Endothelial cell of umbilical vein (primary cell): Measurements from ENCODE around the gene MTCL1. TPM values are rescaled to one million over a fixed set of nuclear protein-coding genes. Genes with fewer than 3 reads are reported as not detected.

Source experiments
- BruUV-seq: library from RNA; stranded (reverse); fragments of 400-500 nt; replicated peaks from 2 replicates; lab custom pipeline; 2021; lab: Mats Ljungman, UMichigan
- CTCF ChIA-PET: fragments of 300-600, 350-600 bp; sonication (Branson Sonifier 250); formaldehyde crosslinking; loops from one replicate; lab custom pipeline; 2021; ENCODE audit warnings: antibody characterized with exemption, inconsistent platforms; lab: Charles Lee
- POLR2A ChIA-PET: fragments of 300-600, 350-600 bp; sonication (Branson Sonifier 250); formaldehyde crosslinking; loops from one replicate; lab custom pipeline; 2021; ENCODE audit warnings: antibody characterized with exemption, inconsistent platforms; lab: Charles Lee
- DNase-seq: peaks from one replicate; pipeline ENCODE4 v3.0.0-alpha.2; 2011; ENCODE audit warnings: low read depth, low spot score
- FAIRE-seq: peaks from 2 replicates; lab custom pipeline; 2011; peaks lifted over from hg19 to GRCh38; lab: Jason Lieb, UNC
- H2AFZ ChIP-seq: 2 replicates; pipeline ENCODE4 v1.6.0; 2012; ENCODE audit warnings: low read depth, low read length, control low read depth, inconsistent platforms
- H3K27ac ChIP-seq: 2 replicates; pipeline ENCODE4 v1.5.1; 2011; ENCODE audit warnings: low read depth, mild to moderate bottlenecking, control low read depth, low read length, moderate library complexity; ENCODE audit not compliant: insufficient read depth
- H3K27me3 ChIP-seq, 2 experiments: 2 replicates each; pipeline versions ENCODE4 v1.6.0 to v1.6.1; 2011; ENCODE audit warnings: low read length in 2 of 2, mixed read lengths in 1 of 2; ENCODE audit not compliant: control insufficient read depth in 2 of 2, insufficient read depth in 2 of 2
- H3K36me3 ChIP-seq, 2 experiments: 2 replicates in 1 of 2; 3 replicates in 1 of 2; pipeline ENCODE4 v1.5.1; 2011; ENCODE audit warnings: low read length in 2 of 2, mild to moderate bottlenecking in 1 of 2, moderate library complexity in 1 of 2; ENCODE audit not compliant: control insufficient read depth in 2 of 2, insufficient read depth in 2 of 2; ENCODE audit errors: extremely low read depth in 1 of 2
- H3K4me1 ChIP-seq: 3 replicates; pipeline ENCODE4 v1.5.1; 2011; ENCODE audit warnings: mild to moderate bottlenecking, low read length; ENCODE audit not compliant: control insufficient read depth, insufficient read depth; ENCODE audit errors: extremely low read depth
- H3K4me2 ChIP-seq: 2 replicates; pipeline ENCODE4 v1.6.1; 2011; ENCODE audit warnings: low read length, control low read depth, mixed read lengths; ENCODE audit not compliant: insufficient read depth
- H3K4me3 ChIP-seq, 3 experiments: fragments of 200-600 bp in 1 of 3; sonication (generic), shearing (Covaris generic) in 1 of 3; replicated peaks in 1 of 3; 2 replicates each; pipeline ENCODE4 v1.5.1; 2011 to 2016; ENCODE audit warnings: control low read depth in 3 of 3, low read length in 3 of 3, mild to moderate bottlenecking in 2 of 3, inconsistent platforms in 1 of 3, low read depth in 1 of 3, moderate library complexity in 1 of 3; ENCODE audit not compliant: insufficient read depth in 1 of 3
- H3K79me2 ChIP-seq: 2 replicates; pipeline ENCODE4 v1.6.0; 2012; ENCODE audit warnings: low read length, inconsistent platforms; ENCODE audit not compliant: control insufficient read depth, insufficient read depth
- H3K9ac ChIP-seq: replicated peaks from 2 replicates; pipeline ENCODE3; 2011; ENCODE audit warnings: low read length, control low read depth; ENCODE audit not compliant: insufficient read depth; ENCODE audit errors: extremely low read depth
- H3K9me1 ChIP-seq: replicated peaks from 3 replicates; pipeline ENCODE4 v1.6.0; 2011; ENCODE audit warnings: mild to moderate bottlenecking, low read length; ENCODE audit not compliant: control insufficient read depth, insufficient read depth; ENCODE audit errors: extremely low read depth
- H3K9me3 ChIP-seq: replicated peaks from 2 replicates; pipeline ENCODE4 v1.5.1; 2012; ENCODE audit warnings: low read length, inconsistent platforms; ENCODE audit not compliant: control insufficient read depth, insufficient read depth
- H4K20me1 ChIP-seq: replicated peaks from 2 replicates; pipeline ENCODE3; 2011; ENCODE audit warnings: mild to moderate bottlenecking, low read length; ENCODE audit not compliant: control insufficient read depth, insufficient read depth; ENCODE audit errors: extremely low read depth
- CTCF ChIP-seq, 2 donors: IDR thresholded peaks; 1 replicate in 1 of 2; 2 replicates in 1 of 2; pipeline ENCODE4 v1.5.1; 2011; ENCODE audit warnings: low read length in 2 of 2, mild to moderate bottlenecking in 2 of 2, moderate library complexity in 2 of 2, control low read depth in 1 of 2, inconsistent platforms in 1 of 2, low read depth in 1 of 2; ENCODE audit not compliant: insufficient read depth in 1 of 2; ENCODE audit errors: extremely low read depth in 1 of 2
- EZH2 ChIP-seq: IDR thresholded peaks from 2 replicates; pipeline ENCODE4 v1.6.1; 2012; ENCODE audit warnings: borderline replicate concordance, low read depth, mild to moderate bottlenecking, moderate library complexity, low read length, inconsistent platforms; ENCODE audit not compliant: severe bottlenecking
- FOS ChIP-seq: IDR thresholded peaks from 2 replicates; pipeline ENCODE4 v1.6.1; 2011; ENCODE audit warnings: mild to moderate bottlenecking, low read length, moderate library complexity, borderline replicate concordance; ENCODE audit not compliant: insufficient read depth
- GATA2 ChIP-seq: IDR thresholded peaks from 2 replicates; pipeline ENCODE4 v1.7.0; 2011; ENCODE audit warnings: low read depth, mild to moderate bottlenecking, moderate library complexity, mixed read lengths, low read length; ENCODE audit not compliant: insufficient read length, insufficient read depth
- JUN ChIP-seq: IDR thresholded peaks from 2 replicates; pipeline ENCODE4 v1.6.1; 2011; ENCODE audit warnings: borderline replicate concordance, low read depth; ENCODE audit not compliant: insufficient read length, insufficient read depth
- MAX ChIP-seq: IDR thresholded peaks from 2 replicates; pipeline ENCODE4 v1.6.1; 2011; ENCODE audit not compliant: insufficient read depth, insufficient read length
- MYC ChIP-seq: IDR thresholded peaks from one replicate; pipeline ENCODE4 v1.6.1; 2011; ENCODE audit warnings: mild to moderate bottlenecking, low read depth, low read length
- POLR2A ChIP-seq: IDR thresholded peaks from 2 replicates; pipeline ENCODE4 v1.6.1; 2012; ENCODE audit warnings: low read depth, mild to moderate bottlenecking, control low read depth, low read length
- POLR2AphosphoS5 ChIP-seq: IDR thresholded peaks from 2 replicates; pipeline ENCODE4 v1.6.1; 2012; ENCODE audit warnings: low read depth, mild to moderate bottlenecking, control low read depth, low read length, moderate library complexity; ENCODE audit not compliant: insufficient read depth
- dilution Hi-C: fragments of 300-500 bp; cut with MboI; formaldehyde crosslinking; loops from one replicate; pipeline ENCODE4 v1.15.0; 2019; ENCODE audit warnings: low sequenced_read_pairs; ENCODE audit not compliant: extremely low pct_ligation_motif_present
- intact Hi-C: fragments of 100-400 bp; cut with micrococcal nuclease; formaldehyde crosslinking; loops from one replicate; pipeline ENCODE4 v1.10.0; 2022
- polyA plus RNA-seq, 4 experiments: library from polyadenylated mRNA; depleted of rRNA in 3 of 4; stranded (reverse) in 3 of 4; unstranded in 1 of 4; fragments of >200 nt; gene quantifications; 2 replicates each; pipeline versions ENCODE4 v1.2.1 to v1.2.3, GENCODE V29; 2011 to 2012; ENCODE audit warnings: missing spikeins in 1 of 4
- total RNA-seq: library from RNA; stranded (reverse); gene quantifications from 2 replicates; pipeline ENCODE4 v1.2.3, GENCODE V29; 2021

MTCL1 gene
- total and polyA plus RNA-seq, 2 donors (not counting 3 experiments of a cell fraction or from before 2014, with no cell fraction given): 11.9 to 75.7 TPM

- FAIRE-seq (no peak), DNase-seq (no peak)
- no peaks in the 10 kb centered on the region for H3K27me3 ChIP-seq
- no peaks in the 10 kb centered on the region for H3K9me3 ChIP-seq
- H4K20me1 ChIP-seq: no peaks in the 10 kb centered on the region
- ChIA-PET POLR2A (no interaction called here), CTCF (interaction anchor here (0.9 to 1.7 kb wide), 4 partner anchors 77 to 204 kb away, joined by 3 to 7 read pairs (median 4); no protein-coding TSS in a partner anchor)
- peaks cover 11% of the 10 kb centered on the region for H3K4me1 ChIP-seq
- H3K27ac ChIP-seq: no peak overlapping the region
- H2AFZ ChIP-seq: no peak overlapping the region
- no peaks in the 10 kb centered on the region for H3K79me2 ChIP-seq
- intact Hi-C loops: no loop called here
- H3K9me1 ChIP-seq: no peaks in the 10 kb centered on the region
- dilution Hi-C loops: no loop called here
- peaks cover 7 to 9% of the 10 kb centered on the region in 2 experiments for H3K36me3 ChIP-seq
- no peak overlapping the region for H3K9ac ChIP-seq
- no peak overlapping the region for H3K4me3 ChIP-seq
- TF ChIP-seq CTCF (IDR thresholded peaks at IDR 0.05; ENCODE audit: extremely low read depth in 1 of 2, insufficient read depth in 1 of 2, low read depth in 1 of 2, low read length in 2 of 2) (no peak), GATA2 (no peak), POLR2AphosphoS5 (no peak), JUN (no peak), POLR2A (no peak), MYC (no peak), FOS (no peak), MAX (no peak), EZH2 (no peak)
- BruUV-seq: TSS peak; percentile 15
- no peak overlapping the region for H3K4me2 ChIP-seq
Observed at GRCh38 chr18:8783994-8784530, 78.7 kb downstream of the MTCL1 start.
